Chondrocyte (in vitro differentiated cells): ENCODE measurements around the gene TNIK. TPM values are rescaled to one million over a fixed set of nuclear protein-coding genes. Genes with fewer than 3 reads are reported as not detected.

Experiments
- DNase-seq: peaks from one replicate; pipeline ENCODE4 v3.0.0; 2021; ENCODE audit warnings: mixed read lengths, low spot score
- H3K27ac Mint-ChIP-seq: one replicate; pipeline ENCODE4 v1.8.0; 2021; ENCODE audit warnings: mild to moderate bottlenecking, moderate library complexity, mixed read lengths; ENCODE audit not compliant: unreplicated experiment
- H3K27me3 Mint-ChIP-seq: 2 replicates; pipeline ENCODE4 v1.8.0; 2021; ENCODE audit warnings: low read depth, mixed read lengths
- H3K36me3 Mint-ChIP-seq: 2 replicates; pipeline ENCODE4 v1.8.0; 2021; ENCODE audit warnings: low read depth, mixed read lengths
- H3K4me1 Mint-ChIP-seq: 2 replicates; pipeline ENCODE4 v1.8.0; 2021; ENCODE audit warnings: low read depth, mild to moderate bottlenecking, mixed read lengths
- H3K4me3 Mint-ChIP-seq: one replicate; pipeline ENCODE4 v1.8.0; 2021; ENCODE audit warnings: mild to moderate bottlenecking, moderate library complexity, mixed read lengths; ENCODE audit not compliant: unreplicated experiment
- H3K9me3 Mint-ChIP-seq: 2 replicates; pipeline ENCODE4 v1.8.0; 2021; ENCODE audit warnings: low read depth, mixed read lengths
- CTCF ChIP-seq: fragments of 200-600 bp; sonication (generic); IDR thresholded peaks from 2 replicates; pipeline ENCODE4 v1.5.0; 2021; ENCODE audit warnings: antibody characterized with exemption, mild to moderate bottlenecking, moderate library complexity
- total RNA-seq: library from RNA; stranded (reverse); gene quantifications from 3 replicates; pipeline ENCODE4 v1.2.1, GENCODE V29; 2021

TNIK gene
- total RNA-seq, 1 donor from 2014 or later, result 17.5 TPM

GRCh38 chr3:171201825-171202224 lies 258.4 kb downstream of the TNIK start:
- TF ChIP-seq CTCF, result no peak

GRCh38 chr3:171200750-171201088 lies 259.5 kb downstream of the TNIK start:
- peaks cover 3% of the 10 kb centered on the region for H3K9me3 Mint-ChIP-seq
- no peak for TF ChIP-seq CTCF

More at GRCh38 chr3:171201825-171202224, 258.4 kb downstream of the TNIK start:
- Mint-ChIP-seq H3K9me3 (peaks cover 3% of the 10 kb centered on the region), H3K4me1 (peaks cover 27% of the 10 kb centered on the region), H3K27me3 (no peaks in the 10 kb centered on the region), H3K27ac (no peak overlapping the region), H3K4me3 (no peak overlapping the region), H3K36me3 (no peaks in the 10 kb centered on the region)
- DNase-seq, result no peak

GRCh38 chr3:171200052-171200749 lies 260.0 kb downstream of the TNIK start:
- TF ChIP-seq CTCF, result no peak
- H3K36me3 Mint-ChIP-seq, result no peaks in the 10 kb centered on the region
- H3K4me3 Mint-ChIP-seq, result no peak overlapping the region
- no peaks in the 10 kb centered on the region for H3K27me3 Mint-ChIP-seq
- peaks cover 3% of the 10 kb centered on the region for H3K9me3 Mint-ChIP-seq
- no peak for DNase-seq
- peak overlapping the region; percentile 24 for H3K27ac Mint-ChIP-seq
- H3K4me1 Mint-ChIP-seq, result peaks cover 27% of the 10 kb centered on the region

More at GRCh38 chr3:171200750-171201088, 259.5 kb downstream of the TNIK start:
- Mint-ChIP-seq H3K4me1 (peaks cover 27% of the 10 kb centered on the region), H3K36me3 (no peaks in the 10 kb centered on the region), H3K4me3 (no peak overlapping the region), H3K27ac (no peak overlapping the region), H3K27me3 (no peaks in the 10 kb centered on the region)
- DNase-seq, result no peak

- H3K27ac Mint-ChIP-seq, result no peak overlapping the region
- H3K36me3 Mint-ChIP-seq, result no peaks in the 10 kb centered on the region
- no peaks in the 10 kb centered on the region for H3K27me3 Mint-ChIP-seq
- DNase-seq, result no peak
- H3K4me1 Mint-ChIP-seq, result peaks cover 27% of the 10 kb centered on the region
- peaks cover 3% of the 10 kb centered on the region for H3K9me3 Mint-ChIP-seq
- no peak overlapping the region for H3K4me3 Mint-ChIP-seq
- TF ChIP-seq CTCF, result no peak
Observed at GRCh38 chr3:171199473-171199829, 260.8 kb downstream of the TNIK start.

GRCh38 chr3:171198781-171199472 lies 261.3 kb downstream of the TNIK start:
- Mint-ChIP-seq H3K27ac (no peak overlapping the region), H3K27me3 (no peaks in the 10 kb centered on the region), H3K36me3 (no peaks in the 10 kb centered on the region), H3K4me3 (no peak overlapping the region), H3K4me1 (peaks cover 27% of the 10 kb centered on the region), H3K9me3 (peaks cover 3% of the 10 kb centered on the region)
- DNase-seq, result no peak
- TF ChIP-seq CTCF, result no peak
